ENCODE results near the gene SLC6A20.

GRCh38 chr3:45816544-45816943 is 20.2 kb upstream of the SLC6A20 start:
- TF ChIP-seq CTCF (IDR thresholded peaks at IDR 0.05), result no peak
- TF ChIP-seq POLR2A (IDR thresholded peaks at IDR 0.05), result no peak

Data from Peyer's patch (tissue), 4 donors.